Lower leg skin (tissue), 3 donors: Measurements from ENCODE around the gene NRXN3.

ENCODE experiments used
- CTCF ChIP-seq, 3 donors: fragments of 450-650 bp; IDR thresholded peaks; one replicate each; pipeline ENCODE4 v1.5.1; 2016; ENCODE audit warnings: antibody characterized with exemption in 3 of 3, mild to moderate bottlenecking in 3 of 3, moderate library complexity in 2 of 3
- POLR2A ChIP-seq, 2 donors: fragments of 450-650 bp; IDR thresholded peaks; one replicate each; pipeline ENCODE4 v1.6.1; 2016 to 2017; ENCODE audit warnings: antibody characterized with exemption in 2 of 2, mild to moderate bottlenecking in 1 of 2, moderate library complexity in 1 of 2

DNA sequence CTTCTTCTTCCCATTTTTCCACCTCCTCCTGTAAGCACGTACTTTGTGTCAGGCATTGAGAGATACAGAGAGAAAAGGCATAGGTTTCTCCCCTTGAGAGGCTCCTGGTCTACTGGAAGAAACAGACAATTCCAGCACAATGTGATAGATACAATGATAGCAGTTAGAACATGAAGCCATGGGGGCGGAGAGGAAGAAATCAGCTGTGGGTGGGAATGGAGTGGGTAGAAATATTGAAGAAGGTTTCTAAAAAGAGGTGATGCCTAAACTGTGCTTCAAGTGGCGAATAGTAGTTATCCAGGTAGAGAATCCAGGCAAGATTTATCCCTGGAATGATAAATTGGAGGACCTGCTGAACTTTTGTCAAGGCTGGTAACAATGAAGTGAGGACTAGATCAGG, 528.8 kb downstream of the NRXN3 start:
- TF ChIP-seq POLR2A (IDR thresholded peaks at IDR 0.05) (no peak), CTCF (IDR thresholded peaks at IDR 0.05) (no peak)
